ENCODE measurements around the gene MEI4.

DNA sequence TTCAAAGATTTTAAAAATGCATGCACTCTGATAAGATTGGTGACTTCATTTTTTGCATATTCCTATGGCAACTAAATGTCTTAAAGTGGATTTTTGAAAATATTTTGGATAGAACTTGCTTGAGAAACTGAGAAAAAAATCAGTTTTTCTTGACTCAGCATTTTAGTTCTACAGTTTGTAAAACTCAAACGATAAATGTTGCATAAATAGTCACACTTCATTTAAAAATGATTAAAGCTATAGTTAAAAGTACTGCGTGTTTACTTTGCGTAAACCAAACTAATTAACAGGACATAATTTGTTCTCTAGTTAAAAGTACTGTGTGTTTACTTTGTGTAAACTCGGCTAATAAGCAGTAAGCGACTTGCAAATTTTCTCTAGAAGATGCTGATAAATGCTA, 28.3 kb upstream of the MEI4 start:
- TF ChIP-seq, protein P1, sequence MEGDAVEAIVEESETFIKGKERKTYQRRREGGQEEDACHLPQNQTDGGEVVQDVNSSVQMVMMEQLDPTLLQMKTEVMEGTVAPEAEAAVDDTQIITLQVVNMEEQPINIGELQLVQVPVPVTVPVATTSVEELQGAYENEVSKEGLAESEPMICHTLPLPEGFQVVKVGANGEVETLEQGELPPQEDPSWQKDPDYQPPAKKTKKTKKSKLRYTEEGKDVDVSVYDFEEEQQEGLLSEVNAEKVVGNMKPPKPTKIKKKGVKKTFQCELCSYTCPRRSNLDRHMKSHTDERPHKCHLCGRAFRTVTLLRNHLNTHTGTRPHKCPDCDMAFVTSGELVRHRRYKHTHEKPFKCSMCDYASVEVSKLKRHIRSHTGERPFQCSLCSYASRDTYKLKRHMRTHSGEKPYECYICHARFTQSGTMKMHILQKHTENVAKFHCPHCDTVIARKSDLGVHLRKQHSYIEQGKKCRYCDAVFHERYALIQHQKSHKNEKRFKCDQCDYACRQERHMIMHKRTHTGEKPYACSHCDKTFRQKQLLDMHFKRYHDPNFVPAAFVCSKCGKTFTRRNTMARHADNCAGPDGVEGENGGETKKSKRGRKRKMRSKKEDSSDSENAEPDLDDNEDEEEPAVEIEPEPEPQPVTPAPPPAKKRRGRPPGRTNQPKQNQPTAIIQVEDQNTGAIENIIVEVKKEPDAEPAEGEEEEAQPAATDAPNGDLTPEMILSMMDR (IDR thresholded peaks at IDR 0.05) = no peak
- no peak for TF ChIP-seq POLR2A (IDR thresholded peaks at IDR 0.05)

Data from esophagus squamous epithelium (tissue), 4 donors.